GM06990 (cell line): ENCODE measurements around the gene ADGRD1.

ENCODE experiments used
- DNase-seq: peaks from one replicate; pipeline ENCODE4 v3.0.0-alpha.2; 2011; ENCODE audit not compliant: insufficient read length; ENCODE audit errors: extremely low read depth
- H3K27me3 ChIP-seq: replicated peaks from 2 replicates; pipeline ENCODE4 v1.6.0; 2011; ENCODE audit warnings: low read length; ENCODE audit not compliant: control insufficient read depth, insufficient read depth
- H3K36me3 ChIP-seq: 2 replicates; pipeline ENCODE4 v1.5.1; 2011; ENCODE audit warnings: low read length; ENCODE audit not compliant: control insufficient read depth, insufficient read depth
- H3K4me3 ChIP-seq: replicated peaks from 2 replicates; pipeline ENCODE4 v1.5.1; 2011; ENCODE audit warnings: low read depth, mild to moderate bottlenecking, control low read depth, low read length
- TF ChIP-seq, protein P1 (sequence below): IDR thresholded peaks from 2 replicates; pipeline ENCODE4 v1.5.1; 2011; ENCODE audit warnings: low read length, control low read depth, mild to moderate bottlenecking, inconsistent platforms; ENCODE audit not compliant: insufficient read depth, poor library complexity, severe bottlenecking

ADGRD1 gene

DNA sequence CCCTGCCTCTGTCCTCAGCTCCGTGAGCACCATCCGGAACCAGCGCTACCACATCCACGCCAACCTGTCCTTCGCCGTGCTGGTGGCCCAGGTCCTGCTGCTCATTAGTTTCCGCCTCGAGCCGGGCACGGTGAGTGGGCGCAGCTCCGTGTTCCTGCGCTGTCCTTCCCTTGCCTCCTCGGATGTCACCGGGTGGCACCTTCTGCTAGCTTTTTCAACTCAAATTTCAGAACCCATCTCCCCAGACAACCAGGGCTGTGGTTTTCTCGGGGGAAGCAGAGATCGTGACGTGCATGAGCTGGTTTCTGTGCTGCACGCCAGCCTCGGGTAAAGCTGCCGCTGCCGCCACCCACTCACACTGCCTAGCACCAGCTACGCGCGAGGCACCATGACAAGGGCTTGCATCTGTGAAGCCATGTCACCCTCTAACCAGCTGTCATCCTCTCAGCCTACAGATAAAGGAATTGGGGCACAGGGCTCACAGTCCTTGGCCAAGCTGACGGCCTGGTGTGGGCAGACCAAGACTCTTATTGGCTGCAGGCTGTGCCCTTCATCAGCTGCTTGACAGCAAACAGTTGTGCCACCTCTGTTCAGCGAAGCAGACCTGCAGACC is 152.1 kb downstream of the ADGRD1 start:
- H3K27me3 ChIP-seq, result no peaks in the 10 kb centered on the region
- no peaks in the 10 kb centered on the region for H3K36me3 ChIP-seq
- DNase-seq, result no peak
- TF ChIP-seq, protein P1, sequence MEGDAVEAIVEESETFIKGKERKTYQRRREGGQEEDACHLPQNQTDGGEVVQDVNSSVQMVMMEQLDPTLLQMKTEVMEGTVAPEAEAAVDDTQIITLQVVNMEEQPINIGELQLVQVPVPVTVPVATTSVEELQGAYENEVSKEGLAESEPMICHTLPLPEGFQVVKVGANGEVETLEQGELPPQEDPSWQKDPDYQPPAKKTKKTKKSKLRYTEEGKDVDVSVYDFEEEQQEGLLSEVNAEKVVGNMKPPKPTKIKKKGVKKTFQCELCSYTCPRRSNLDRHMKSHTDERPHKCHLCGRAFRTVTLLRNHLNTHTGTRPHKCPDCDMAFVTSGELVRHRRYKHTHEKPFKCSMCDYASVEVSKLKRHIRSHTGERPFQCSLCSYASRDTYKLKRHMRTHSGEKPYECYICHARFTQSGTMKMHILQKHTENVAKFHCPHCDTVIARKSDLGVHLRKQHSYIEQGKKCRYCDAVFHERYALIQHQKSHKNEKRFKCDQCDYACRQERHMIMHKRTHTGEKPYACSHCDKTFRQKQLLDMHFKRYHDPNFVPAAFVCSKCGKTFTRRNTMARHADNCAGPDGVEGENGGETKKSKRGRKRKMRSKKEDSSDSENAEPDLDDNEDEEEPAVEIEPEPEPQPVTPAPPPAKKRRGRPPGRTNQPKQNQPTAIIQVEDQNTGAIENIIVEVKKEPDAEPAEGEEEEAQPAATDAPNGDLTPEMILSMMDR, result no peak
- no peak overlapping the region for H3K4me3 ChIP-seq

DNA sequence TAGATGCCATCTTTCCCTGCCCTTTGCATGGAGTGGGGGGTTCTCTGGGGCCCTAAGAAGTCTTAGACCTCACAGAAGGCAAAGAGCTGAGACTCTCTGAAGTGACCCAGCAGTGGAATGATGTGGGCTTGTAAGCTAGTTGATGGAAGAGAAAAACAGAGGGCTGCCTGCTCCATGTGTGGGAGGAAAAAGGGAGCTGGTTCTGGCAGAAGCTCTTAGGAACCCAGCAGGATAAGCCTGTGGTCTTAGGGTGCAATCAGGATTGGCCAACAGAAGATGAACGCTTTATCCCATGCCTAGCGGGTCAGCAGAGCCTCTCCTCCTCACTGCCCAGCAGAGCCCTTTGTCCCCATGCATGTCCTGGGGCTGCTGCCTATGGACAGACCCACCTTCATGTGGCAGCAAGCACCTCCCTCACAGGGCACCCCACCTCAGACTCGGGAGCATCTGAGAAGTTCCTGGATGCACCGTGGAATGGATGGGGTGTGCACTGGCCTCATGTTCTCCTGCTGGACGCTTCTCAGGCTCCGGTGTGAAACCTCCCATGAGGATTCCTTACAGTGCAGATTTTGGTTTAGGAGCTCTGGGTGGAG is 152.7 kb downstream of the ADGRD1 start:
- no peaks in the 10 kb centered on the region for H3K27me3 ChIP-seq
- DNase-seq, result no peak
- no peaks in the 10 kb centered on the region for H3K36me3 ChIP-seq
- TF ChIP-seq, protein P1, result no peak
- H3K4me3 ChIP-seq, result no peak overlapping the region

DNA sequence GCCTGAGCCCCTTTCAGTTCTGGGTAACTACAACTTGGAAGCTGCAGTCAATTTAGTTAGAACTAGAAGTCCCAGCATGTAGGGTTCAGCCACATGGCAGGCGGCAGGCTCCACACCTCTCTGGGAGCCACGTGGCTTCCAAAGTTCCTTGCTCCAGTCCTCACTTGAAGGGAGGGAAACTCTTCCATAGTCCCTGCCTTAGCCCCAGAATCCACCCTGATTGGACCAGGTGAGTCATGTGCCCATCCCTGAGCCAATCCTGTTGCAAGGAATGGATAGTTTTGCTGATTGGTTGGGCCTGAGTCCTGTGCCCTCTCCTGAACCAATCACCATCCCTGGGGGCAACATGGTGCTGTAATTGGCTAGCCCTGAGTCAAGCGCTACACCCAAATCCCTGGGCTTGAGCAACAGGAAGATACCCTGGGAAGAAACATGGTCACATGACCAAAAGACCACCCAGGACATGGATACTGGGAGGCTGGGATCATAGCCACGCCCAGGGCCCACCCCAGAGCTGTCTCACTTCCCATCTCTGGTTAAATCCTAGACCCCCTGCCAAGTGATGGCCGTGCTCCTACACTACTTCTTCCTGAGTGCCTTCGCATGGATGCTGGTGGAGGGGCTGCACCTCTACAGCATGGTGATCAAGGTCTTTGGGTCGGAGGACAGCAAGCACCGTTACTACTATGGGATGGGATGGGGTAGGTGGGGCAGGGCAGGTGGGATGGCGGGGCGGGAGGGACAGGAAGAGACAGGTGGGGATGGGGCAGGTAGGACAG is 154.7 kb downstream of the ADGRD1 start:
- TF ChIP-seq, protein P1, result no peak
- H3K36me3 ChIP-seq, result no peaks in the 10 kb centered on the region

DNA sequence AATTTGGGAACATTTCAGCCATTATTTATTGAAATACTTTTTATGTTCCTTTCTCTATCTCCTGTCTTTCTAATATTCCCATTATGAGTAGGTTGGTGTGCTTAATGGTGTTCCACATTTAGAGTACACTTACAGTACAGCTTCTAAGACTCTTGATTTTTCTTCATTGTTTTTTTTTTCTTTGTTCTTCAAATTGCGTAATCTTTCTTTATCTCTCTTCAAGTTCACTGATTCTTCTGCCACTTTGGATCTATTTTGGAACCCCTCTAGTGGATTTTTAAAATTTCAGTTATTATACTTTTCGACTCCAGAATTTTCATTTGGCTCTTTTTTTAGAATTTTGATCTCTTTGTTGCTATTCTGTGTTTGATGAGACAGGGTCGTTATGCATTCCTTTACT is 157.7 kb downstream of the ADGRD1 start:
- no peaks in the 10 kb centered on the region for H3K27me3 ChIP-seq
- H3K36me3 ChIP-seq, result no peaks in the 10 kb centered on the region
- H3K4me3 ChIP-seq, result no peak overlapping the region
- TF ChIP-seq, protein P1, result no peak
- no peak for DNase-seq

More for the DNA sequence above, 154.7 kb downstream of the ADGRD1 start:
- H3K4me3 ChIP-seq, result no peak overlapping the region
- no peaks in the 10 kb centered on the region for H3K27me3 ChIP-seq
- no peak for DNase-seq

DNA sequence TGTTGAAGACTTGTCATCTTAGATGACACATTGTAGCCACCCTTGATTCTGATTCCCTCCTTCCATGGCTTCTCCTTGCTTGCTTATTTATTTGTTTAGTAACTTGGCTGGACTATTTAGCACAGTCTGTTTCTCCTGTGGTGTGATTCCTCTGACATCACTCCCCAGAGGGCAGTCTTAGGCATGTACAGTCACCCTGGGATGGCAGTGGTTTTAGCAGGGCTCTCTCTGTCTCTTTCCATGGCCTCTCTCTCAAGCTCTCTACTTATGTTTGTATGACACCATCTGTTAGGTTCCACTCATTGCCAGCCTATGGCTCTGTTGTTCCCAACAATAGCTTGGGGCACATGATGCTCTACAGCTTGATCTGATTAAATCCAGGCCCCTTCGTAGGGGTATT is 158.3 kb downstream of the ADGRD1 start:
- no peaks in the 10 kb centered on the region for H3K36me3 ChIP-seq
- no peaks in the 10 kb centered on the region for H3K27me3 ChIP-seq
- DNase-seq, result no peak
- no peak overlapping the region for H3K4me3 ChIP-seq
- TF ChIP-seq, protein P1, result no peak
